SK-N-SH treated with all-trans-retinoic acid at 6 μM for 48 hours (cell line): ENCODE data around the gene ZNF546.

Source experiments
- ATAC-seq: fragments of 200-7000 bp; cut with Tn5 transposase; 3 replicates; pipeline ENCODE4 v1.9.1; 2020; ENCODE audit warnings: mild to moderate bottlenecking, moderate library complexity
- ARNTL ChIP-seq: fragments of 450-650 bp; formaldehyde crosslinking; IDR thresholded peaks from 2 replicates; pipeline ENCODE4 v1.5.0; 2020; ENCODE audit warnings: low read depth, mild to moderate bottlenecking, moderate library complexity, borderline replicate concordance
- BACH2 ChIP-seq: fragments of 250-450 bp; sonication (Bioruptor Pico); IDR thresholded peaks from 2 replicates; pipeline ENCODE4 v1.9.0; 2021; ENCODE audit warnings: mild to moderate bottlenecking, borderline replicate concordance
- CSDC2 ChIP-seq: fragments of 250-450 bp; sonication (Bioruptor Pico); IDR thresholded peaks from 2 replicates; pipeline ENCODE4 v1.5.0; 2020; ENCODE audit warnings: mild to moderate bottlenecking, moderate library complexity
- CSRNP3 ChIP-seq: fragments of 250-450 bp; sonication (Bioruptor Pico); IDR thresholded peaks from 2 replicates; pipeline ENCODE4 v1.5.1; 2021; ENCODE audit warnings: mild to moderate bottlenecking, moderate library complexity
- GLIS3 ChIP-seq: fragments of 250-450 bp; sonication (Bioruptor Pico); IDR thresholded peaks from 2 replicates; pipeline ENCODE4 v1.5.0; 2020; ENCODE audit warnings: mild to moderate bottlenecking, moderate library complexity
- ISL1 ChIP-seq: fragments of 250-450 bp; sonication (Bioruptor Pico); IDR thresholded peaks from 2 replicates; pipeline ENCODE4 v2.1.2; 2022; ENCODE audit warnings: mild to moderate bottlenecking, moderate library complexity
- PATZ1 ChIP-seq: fragments of 250-450 bp; sonication (Bioruptor Pico); IDR thresholded peaks from 2 replicates; pipeline ENCODE4 v1.8.0; 2020; ENCODE audit warnings: mild to moderate bottlenecking, moderate library complexity, borderline replicate concordance
- POU6F1 ChIP-seq: fragments of 250-450 bp; sonication (Bioruptor Pico); IDR thresholded peaks from 2 replicates; pipeline ENCODE4 v1.8.0; 2021; ENCODE audit warnings: low read depth, mild to moderate bottlenecking, moderate library complexity, borderline replicate concordance
- SNAI2 ChIP-seq: fragments of 250-450 bp; sonication (Bioruptor Pico); IDR thresholded peaks from 2 replicates; pipeline ENCODE4 v1.5.0; 2020; ENCODE audit warnings: mild to moderate bottlenecking, moderate library complexity
- TCF4 ChIP-seq: fragments of 250-450 bp; sonication (Bioruptor Pico); IDR thresholded peaks from 2 replicates; pipeline ENCODE4 v1.8.0; 2021; ENCODE audit warnings: mild to moderate bottlenecking, moderate library complexity, borderline replicate concordance
- ZC3H10 ChIP-seq: fragments of 250-450 bp; sonication (Bioruptor Pico); IDR thresholded peaks from 2 replicates; pipeline ENCODE4 v1.5.1; 2021; ENCODE audit warnings: mild to moderate bottlenecking, moderate library complexity
- ZFP3 ChIP-seq: fragments of 250-450 bp; sonication (Bioruptor Pico); IDR thresholded peaks from 2 replicates; pipeline ENCODE4 v1.5.0; 2020; ENCODE audit warnings: mild to moderate bottlenecking, moderate library complexity
- ZFP30 ChIP-seq: fragments of 450-650 bp; formaldehyde crosslinking; IDR thresholded peaks from 2 replicates; pipeline ENCODE4 v1.5.0; 2022; ENCODE audit warnings: mild to moderate bottlenecking, moderate library complexity
- ZNF565 ChIP-seq: fragments of 450-650 bp; formaldehyde crosslinking; conservative IDR thresholded peaks from 2 replicates; pipeline ENCODE4 v1.5.0; 2020; ENCODE audit warnings: low read depth, mild to moderate bottlenecking, moderate library complexity
- ZNF70 ChIP-seq: fragments of 450-650 bp; formaldehyde crosslinking; IDR thresholded peaks from 2 replicates; pipeline ENCODE4 v1.5.0; 2020; ENCODE audit warnings: mild to moderate bottlenecking, moderate library complexity
- ZNF8 ChIP-seq: fragments of 450-650 bp; formaldehyde crosslinking; IDR thresholded peaks from 2 replicates; pipeline ENCODE4 v1.5.0; 2020; ENCODE audit warnings: mild to moderate bottlenecking, moderate library complexity

Gene ZNF546

GRCh38 chr19:39996811-39997637 is at the start of gene ZNF546:
Gene ZNF546, plus strand, starts transcription at chr19:39997060. Its CDS starts 1,267 bp downstream, at chr19:39998327.
- no peak for TF ChIP-seq ZNF8 (CRISPR knock-in tag)
- TF ChIP-seq ZNF70 = no peak
- TF ChIP-seq ZFP3 = no peak
- no peak for TF ChIP-seq POU6F1 (CRISPR knock-in tag)
- TF ChIP-seq TCF4 (CRISPR knock-in tag) = no peak
- ATAC-seq = peak; percentile 98

- TF ChIP-seq ARNTL (CRISPR knock-in tag) = no peak
- TF ChIP-seq GLIS3 = no peak
- no peak for TF ChIP-seq TCF4 (CRISPR knock-in tag)
- no peak for TF ChIP-seq BACH2 (CRISPR knock-in tag)
- no peak for TF ChIP-seq ZFP30
- no peak for TF ChIP-seq CSRNP3 (CRISPR knock-in tag)
- TF ChIP-seq PATZ1 (CRISPR knock-in tag) = no peak
- ATAC-seq = no peak
Observed at GRCh38 chr19:39949026-39949747, 47.7 kb upstream of the ZNF546 start.

- ATAC-seq = no peak
- TF ChIP-seq ZFP3 (no peak), POU6F1 (CRISPR knock-in tag) (no peak), TCF4 (CRISPR knock-in tag) (no peak), ZNF70 (no peak), GLIS3 (no peak), CSRNP3 (CRISPR knock-in tag) (no peak), ZNF8 (CRISPR knock-in tag) (no peak), ZC3H10 (CRISPR knock-in tag) (no peak), ARNTL (CRISPR knock-in tag) (no peak), ISL1 (no peak), ZFP30 (no peak), SNAI2 (CRISPR knock-in tag) (no peak), PATZ1 (CRISPR knock-in tag) (no peak), CSDC2 (CRISPR knock-in tag) (no peak), ZNF565 (CRISPR knock-in tag) (no peak)
Observed at GRCh38 chr19:39951065-39951650, 45.7 kb upstream of the ZNF546 start.
